Astrocyte (in vitro differentiated cells and primary cell): ENCODE results near the gene FAM107B. TPM values are rescaled to one million over a fixed set of nuclear protein-coding genes. Genes with fewer than 3 reads are reported as not detected.

Experiments
- DNase-seq: peaks from one replicate; pipeline ENCODE4 v3.0.0-alpha.2; 2010; ENCODE audit warnings: low read depth
- FAIRE-seq: peaks from 2 replicates; lab custom pipeline; 2011; peaks lifted over from hg19 to GRCh38; lab: Jason Lieb, UNC
- H2AFZ ChIP-seq: 2 replicates; pipeline ENCODE4 v1.6.0; 2012; ENCODE audit warnings: low read depth, low read length, inconsistent platforms
- H3K27ac ChIP-seq: 2 replicates; pipeline ENCODE4 v1.5.1; 2011; ENCODE audit warnings: low read depth, low read length, inconsistent platforms
- H3K27me3 ChIP-seq: 2 replicates; pipeline ENCODE4 v1.6.0; 2011; ENCODE audit warnings: low read length, inconsistent platforms; ENCODE audit not compliant: insufficient read depth
- H3K36me3 ChIP-seq: 2 replicates; pipeline ENCODE4 v1.5.1; 2011; ENCODE audit warnings: low read length, inconsistent platforms; ENCODE audit not compliant: insufficient read depth
- H3K4me1 ChIP-seq: 2 replicates; pipeline ENCODE4 v1.5.1; 2011; ENCODE audit warnings: low read length, inconsistent platforms; ENCODE audit not compliant: insufficient read depth
- H3K4me2 ChIP-seq: 2 replicates; pipeline ENCODE4 v1.6.0; 2012; ENCODE audit warnings: low read length, inconsistent platforms
- H3K4me3 ChIP-seq: 2 replicates; pipeline ENCODE4 v1.5.1; 2011; ENCODE audit warnings: low read depth, mild to moderate bottlenecking, low read length, inconsistent platforms; ENCODE audit not compliant: insufficient read depth
- H3K79me2 ChIP-seq: 2 replicates; pipeline ENCODE4 v1.6.0; 2012; ENCODE audit warnings: mild to moderate bottlenecking, low read length, inconsistent platforms; ENCODE audit not compliant: insufficient read depth
- H3K9ac ChIP-seq: 2 replicates; pipeline ENCODE4 v1.6.0; 2012; ENCODE audit warnings: mild to moderate bottlenecking, low read length, inconsistent platforms
- H3K9me3 ChIP-seq: 2 replicates; pipeline ENCODE4 v1.5.1; 2012; ENCODE audit warnings: low read depth, mild to moderate bottlenecking, low read length, inconsistent platforms; ENCODE audit not compliant: insufficient read depth
- H4K20me1 ChIP-seq: 2 replicates; pipeline ENCODE4 v1.6.0; 2012; ENCODE audit warnings: low read length, inconsistent platforms; ENCODE audit not compliant: insufficient read depth
- H3K27ac Mint-ChIP-seq: one replicate; pipeline ENCODE4 v1.8.0; 2021; ENCODE audit warnings: mild to moderate bottlenecking, mixed read lengths; ENCODE audit not compliant: unreplicated experiment
- H3K27me3 Mint-ChIP-seq: one replicate; pipeline ENCODE4 v1.8.0; 2021; ENCODE audit warnings: low read depth, mixed read lengths; ENCODE audit not compliant: unreplicated experiment
- H3K36me3 Mint-ChIP-seq: one replicate; pipeline ENCODE4 v1.8.0; 2021; ENCODE audit warnings: low read depth, mixed read lengths; ENCODE audit not compliant: unreplicated experiment
- H3K4me1 Mint-ChIP-seq: one replicate; pipeline ENCODE4 v1.8.0; 2021; ENCODE audit warnings: low read depth, mixed read lengths; ENCODE audit not compliant: unreplicated experiment
- H3K4me3 Mint-ChIP-seq: one replicate; pipeline ENCODE4 v1.8.0; 2021; ENCODE audit warnings: mild to moderate bottlenecking, moderate library complexity, mixed read lengths; ENCODE audit not compliant: unreplicated experiment
- H3K9me3 Mint-ChIP-seq: one replicate; pipeline ENCODE4 v1.8.0; 2021; ENCODE audit warnings: mild to moderate bottlenecking, mixed read lengths; ENCODE audit not compliant: unreplicated experiment
- EZH2 ChIP-seq: IDR thresholded peaks from 2 replicates; pipeline ENCODE4 v1.6.1; 2012; ENCODE audit warnings: mild to moderate bottlenecking, low read length, inconsistent platforms; ENCODE audit not compliant: insufficient read depth
- total RNA-seq: library from RNA; stranded (reverse); gene quantifications from 2 replicates; pipeline ENCODE4 v1.2.1, GENCODE V29; 2021
- TF ChIP-seq, protein P1 (sequence below): IDR thresholded peaks from 2 replicates; pipeline ENCODE4 v1.5.1; 2011; ENCODE audit warnings: low read depth, mild to moderate bottlenecking, inconsistent platforms, low read length, moderate library complexity; ENCODE audit not compliant: insufficient read depth

Gene FAM107B
- total RNA-seq, 1 donor from 2014 or later: 36.0 TPM

- Histone ChIP-seq H3K27ac (no peak overlapping the region), H3K9ac (no peak overlapping the region), H3K9me3 (peaks cover 3% of the 10 kb centered on the region), H2AFZ (no peak overlapping the region), H3K79me2 (no peaks in the 10 kb centered on the region), H3K4me1 (peaks cover 6% of the 10 kb centered on the region), H3K4me2 (peak overlapping the region; percentile 69), H4K20me1 (no peaks in the 10 kb centered on the region), H3K27me3 (no peaks in the 10 kb centered on the region), H3K36me3 (no peaks in the 10 kb centered on the region), H3K4me3 (no peak overlapping the region)
- Mint-ChIP-seq H3K27me3 (peaks cover 4% of the 10 kb centered on the region), H3K4me1 (no peaks in the 10 kb centered on the region), H3K27ac (no peak overlapping the region), H3K9me3 (peaks cover 4% of the 10 kb centered on the region), H3K4me3 (no peak overlapping the region), H3K36me3 (no peaks in the 10 kb centered on the region)
- TF ChIP-seq EZH2: no peak
- TF ChIP-seq, protein P1, sequence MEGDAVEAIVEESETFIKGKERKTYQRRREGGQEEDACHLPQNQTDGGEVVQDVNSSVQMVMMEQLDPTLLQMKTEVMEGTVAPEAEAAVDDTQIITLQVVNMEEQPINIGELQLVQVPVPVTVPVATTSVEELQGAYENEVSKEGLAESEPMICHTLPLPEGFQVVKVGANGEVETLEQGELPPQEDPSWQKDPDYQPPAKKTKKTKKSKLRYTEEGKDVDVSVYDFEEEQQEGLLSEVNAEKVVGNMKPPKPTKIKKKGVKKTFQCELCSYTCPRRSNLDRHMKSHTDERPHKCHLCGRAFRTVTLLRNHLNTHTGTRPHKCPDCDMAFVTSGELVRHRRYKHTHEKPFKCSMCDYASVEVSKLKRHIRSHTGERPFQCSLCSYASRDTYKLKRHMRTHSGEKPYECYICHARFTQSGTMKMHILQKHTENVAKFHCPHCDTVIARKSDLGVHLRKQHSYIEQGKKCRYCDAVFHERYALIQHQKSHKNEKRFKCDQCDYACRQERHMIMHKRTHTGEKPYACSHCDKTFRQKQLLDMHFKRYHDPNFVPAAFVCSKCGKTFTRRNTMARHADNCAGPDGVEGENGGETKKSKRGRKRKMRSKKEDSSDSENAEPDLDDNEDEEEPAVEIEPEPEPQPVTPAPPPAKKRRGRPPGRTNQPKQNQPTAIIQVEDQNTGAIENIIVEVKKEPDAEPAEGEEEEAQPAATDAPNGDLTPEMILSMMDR: no peak
- FAIRE-seq: no peak
- DNase-seq: peak; percentile 44
These were observed 287.2 kb downstream of the FAM107B start for GRCh38 chr10:14487488-14487883.

GRCh38 chr10:14486777-14487487 is 287.8 kb downstream of the FAM107B start:
- Histone ChIP-seq H2AFZ (no peak overlapping the region), H3K4me1 (peaks cover 6% of the 10 kb centered on the region), H3K4me3 (no peak overlapping the region), H3K4me2 (peak overlapping the region; percentile 69), H3K9ac (no peak overlapping the region), H3K79me2 (no peaks in the 10 kb centered on the region), H3K36me3 (no peaks in the 10 kb centered on the region), H4K20me1 (no peaks in the 10 kb centered on the region), H3K27ac (no peak overlapping the region), H3K9me3 (peaks cover 3% of the 10 kb centered on the region), H3K27me3 (no peaks in the 10 kb centered on the region)
- peaks cover 4% of the 10 kb centered on the region for H3K27me3 Mint-ChIP-seq
- no peak for TF ChIP-seq EZH2
- TF ChIP-seq, protein P1: no peak
- no peak for FAIRE-seq
- H3K9me3 Mint-ChIP-seq: peaks cover 4% of the 10 kb centered on the region
- peak overlapping the region; percentile 13 for H3K27ac Mint-ChIP-seq
- H3K36me3 Mint-ChIP-seq: no peaks in the 10 kb centered on the region
- no peak overlapping the region for H3K4me3 Mint-ChIP-seq
- DNase-seq: peak; percentile 48
- no peaks in the 10 kb centered on the region for H3K4me1 Mint-ChIP-seq

DNA sequence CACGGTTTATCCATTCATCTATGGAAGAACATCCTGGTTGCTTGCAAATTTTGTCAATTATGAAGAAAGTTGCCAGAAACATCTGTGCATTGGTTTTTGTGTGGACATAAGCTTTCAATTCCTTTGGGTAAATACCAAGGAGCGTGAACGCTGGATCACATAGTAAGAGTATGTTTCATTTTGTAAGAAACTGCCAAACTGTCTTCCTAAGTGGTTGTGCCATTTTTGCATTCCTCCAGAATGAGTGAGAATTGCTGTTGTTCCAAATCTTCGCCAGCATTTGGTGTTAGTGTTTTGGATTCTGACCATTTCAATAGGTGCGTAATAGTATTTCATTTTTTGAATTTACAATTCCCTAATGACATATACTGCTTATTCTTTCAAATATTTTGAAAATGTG is 288.7 kb downstream of the FAM107B start:
- H3K4me1 Mint-ChIP-seq: no peaks in the 10 kb centered on the region
- no peak overlapping the region for H3K27ac ChIP-seq
- no peak overlapping the region for H3K4me3 Mint-ChIP-seq
- no peak overlapping the region for H3K4me3 ChIP-seq
- no peaks in the 10 kb centered on the region for H3K36me3 ChIP-seq
- no peaks in the 10 kb centered on the region for H4K20me1 ChIP-seq
- H3K4me1 ChIP-seq: peaks cover 6% of the 10 kb centered on the region
- H3K36me3 Mint-ChIP-seq: no peaks in the 10 kb centered on the region
- DNase-seq (no peak), FAIRE-seq (no peak)
- no peaks in the 10 kb centered on the region for H3K27me3 ChIP-seq
- peaks cover 3% of the 10 kb centered on the region for H3K9me3 ChIP-seq
- no peaks in the 10 kb centered on the region for H3K79me2 ChIP-seq
- H3K9ac ChIP-seq: no peak overlapping the region
- H3K27ac Mint-ChIP-seq: no peak overlapping the region
- H3K9me3 Mint-ChIP-seq: peaks cover 4% of the 10 kb centered on the region
- H3K27me3 Mint-ChIP-seq: peaks cover 5% of the 10 kb centered on the region
- no peak overlapping the region for H3K4me2 ChIP-seq
- H2AFZ ChIP-seq: no peak overlapping the region
- TF ChIP-seq, protein P1: no peak
- TF ChIP-seq EZH2: no peak
